Measurements from ENCODE around the gene KLC3.

DNA sequence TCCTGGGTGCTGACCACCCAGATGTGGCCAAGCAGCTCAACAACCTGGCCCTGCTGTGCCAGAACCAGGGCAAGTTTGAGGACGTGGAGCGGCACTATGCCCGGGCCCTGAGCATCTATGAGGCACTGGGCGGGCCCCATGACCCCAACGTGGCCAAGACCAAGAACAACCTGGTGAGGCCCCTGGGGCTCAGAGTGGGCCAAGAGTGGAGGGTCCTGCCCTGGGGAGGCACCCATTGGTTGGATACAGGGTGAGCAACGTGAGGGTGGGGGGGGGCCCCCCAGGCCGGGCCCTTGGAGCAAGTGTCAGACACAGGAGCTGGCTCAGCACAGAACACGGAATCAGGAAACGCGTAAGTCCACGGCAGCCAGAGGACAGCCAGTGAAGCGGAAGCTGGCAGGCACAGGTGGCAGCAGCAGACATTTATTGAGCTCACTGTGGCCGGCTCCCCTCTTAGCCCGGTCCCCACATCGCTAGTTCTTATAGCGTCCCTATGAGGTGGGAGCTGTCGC lies 8.9 kb downstream of the KLC3 start:
- TF ChIP-seq, protein P1, sequence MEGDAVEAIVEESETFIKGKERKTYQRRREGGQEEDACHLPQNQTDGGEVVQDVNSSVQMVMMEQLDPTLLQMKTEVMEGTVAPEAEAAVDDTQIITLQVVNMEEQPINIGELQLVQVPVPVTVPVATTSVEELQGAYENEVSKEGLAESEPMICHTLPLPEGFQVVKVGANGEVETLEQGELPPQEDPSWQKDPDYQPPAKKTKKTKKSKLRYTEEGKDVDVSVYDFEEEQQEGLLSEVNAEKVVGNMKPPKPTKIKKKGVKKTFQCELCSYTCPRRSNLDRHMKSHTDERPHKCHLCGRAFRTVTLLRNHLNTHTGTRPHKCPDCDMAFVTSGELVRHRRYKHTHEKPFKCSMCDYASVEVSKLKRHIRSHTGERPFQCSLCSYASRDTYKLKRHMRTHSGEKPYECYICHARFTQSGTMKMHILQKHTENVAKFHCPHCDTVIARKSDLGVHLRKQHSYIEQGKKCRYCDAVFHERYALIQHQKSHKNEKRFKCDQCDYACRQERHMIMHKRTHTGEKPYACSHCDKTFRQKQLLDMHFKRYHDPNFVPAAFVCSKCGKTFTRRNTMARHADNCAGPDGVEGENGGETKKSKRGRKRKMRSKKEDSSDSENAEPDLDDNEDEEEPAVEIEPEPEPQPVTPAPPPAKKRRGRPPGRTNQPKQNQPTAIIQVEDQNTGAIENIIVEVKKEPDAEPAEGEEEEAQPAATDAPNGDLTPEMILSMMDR (IDR thresholded peaks at IDR 0.05), result no peak
- TF ChIP-seq POLR2A (IDR thresholded peaks at IDR 0.05), result no peak
